HG02852 (cell line): Measurements from ENCODE around the gene POMT1.
"Not testable (repeated sequence)": the region's sequence is repeated elsewhere in the genome, so short reads cannot be mapped to it uniquely, and the experiment has no call there.

Experiments
- ATAC-seq: cut with Tn5 transposase; IDR thresholded peaks from one replicate; pipeline ENCODE4 v1.9.1; 2021; ENCODE audit warnings: mild to moderate bottlenecking, moderate library complexity; ENCODE audit not compliant: unreplicated experiment

The POMT1 gene

DNA sequence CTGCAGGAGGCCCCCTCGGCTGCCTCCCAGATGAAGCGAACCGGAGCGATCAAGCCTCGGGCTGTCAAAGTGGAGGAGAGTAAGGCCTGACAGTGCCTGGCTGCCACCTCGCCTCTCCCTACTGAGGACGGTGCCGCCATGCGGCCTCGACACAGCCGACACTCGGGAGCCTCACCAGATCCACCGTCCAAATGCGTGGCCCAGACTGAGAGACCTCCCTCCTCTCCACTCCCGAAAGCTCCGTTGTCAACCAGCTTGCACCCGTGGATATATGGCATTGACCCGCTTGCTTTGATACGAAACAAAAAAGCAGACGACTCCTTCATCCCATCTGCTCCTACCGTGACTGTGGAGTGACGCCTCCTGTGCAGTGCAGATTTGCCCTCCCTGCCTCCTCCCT is 6.9 kb upstream of the POMT1 start:
- no peak for ATAC-seq

DNA sequence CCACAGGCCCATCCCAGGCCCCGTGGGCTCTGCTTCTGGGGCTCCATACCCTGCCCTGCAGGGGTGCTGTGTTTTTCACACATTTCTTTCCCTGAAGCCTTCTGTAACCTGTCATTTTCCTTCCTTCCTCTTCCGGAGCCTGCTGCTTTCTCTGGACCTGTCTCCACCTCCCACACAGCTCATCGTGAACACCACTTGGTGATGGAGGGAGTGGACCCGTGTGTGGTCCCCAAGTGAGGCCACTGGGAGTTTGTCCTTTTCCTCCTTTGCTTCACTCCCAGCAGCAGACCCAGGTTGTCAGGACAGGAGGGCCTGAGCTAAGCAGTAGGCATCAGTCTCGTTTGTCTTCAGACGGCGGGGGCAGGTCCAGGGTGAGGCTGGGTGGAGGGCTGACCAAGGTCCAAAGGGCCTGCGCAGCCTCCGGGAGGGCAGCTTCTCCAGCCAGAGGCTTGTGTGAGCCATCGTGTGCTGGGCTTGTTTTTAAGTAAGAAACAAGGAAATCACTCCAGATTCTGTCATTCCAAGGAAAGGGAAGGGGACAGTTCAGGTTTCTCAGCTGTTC is 5.8 kb upstream of the POMT1 start:
- ATAC-seq, result no peak

DNA sequence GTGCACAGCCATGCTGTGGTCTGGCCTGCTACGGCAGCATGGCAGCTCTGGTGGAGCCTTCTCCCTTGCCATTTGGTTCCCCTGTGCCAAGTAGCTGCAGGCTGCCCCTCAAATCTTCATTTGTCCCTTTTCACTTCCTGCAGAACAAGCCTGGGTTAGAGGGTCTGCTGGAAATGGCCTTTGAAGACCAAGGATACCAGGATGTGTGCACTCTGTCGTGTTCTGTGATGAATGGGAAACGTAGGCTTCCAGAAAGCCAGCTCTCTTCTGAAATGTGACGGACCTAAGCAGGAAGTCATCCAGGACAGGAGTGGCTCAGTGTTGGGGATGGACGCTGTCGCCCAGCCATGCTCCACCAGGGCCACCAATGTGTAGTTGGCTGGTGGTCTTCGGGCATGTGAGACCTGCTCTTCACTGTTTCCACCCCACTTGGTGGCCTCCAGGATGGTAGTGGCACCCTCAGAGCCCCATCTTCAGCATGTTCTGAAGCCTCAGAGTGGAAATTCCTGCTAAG is 3.4 kb upstream of the POMT1 start:
- ATAC-seq, result no peak

DNA sequence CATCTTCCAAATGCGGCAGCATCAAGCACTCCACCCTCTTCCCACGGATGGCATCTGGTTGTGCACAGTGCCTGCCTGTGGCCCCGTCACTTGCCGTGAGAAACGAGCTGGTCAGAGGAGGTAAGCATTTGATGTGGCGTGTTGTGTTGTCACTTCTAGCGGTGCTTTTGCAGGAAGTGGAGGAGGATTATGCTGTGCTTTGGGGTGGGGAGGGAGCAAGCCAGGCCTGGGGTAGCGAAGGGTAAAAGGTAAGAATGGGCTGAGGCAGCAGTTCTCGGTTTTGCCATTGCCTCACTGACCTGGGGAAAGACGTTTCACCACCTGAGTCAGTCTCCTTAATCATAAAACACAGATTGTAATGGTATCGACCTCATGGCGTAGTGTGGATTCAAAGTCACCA is 2.3 kb upstream of the POMT1 start:
- ATAC-seq, result no peak

DNA sequence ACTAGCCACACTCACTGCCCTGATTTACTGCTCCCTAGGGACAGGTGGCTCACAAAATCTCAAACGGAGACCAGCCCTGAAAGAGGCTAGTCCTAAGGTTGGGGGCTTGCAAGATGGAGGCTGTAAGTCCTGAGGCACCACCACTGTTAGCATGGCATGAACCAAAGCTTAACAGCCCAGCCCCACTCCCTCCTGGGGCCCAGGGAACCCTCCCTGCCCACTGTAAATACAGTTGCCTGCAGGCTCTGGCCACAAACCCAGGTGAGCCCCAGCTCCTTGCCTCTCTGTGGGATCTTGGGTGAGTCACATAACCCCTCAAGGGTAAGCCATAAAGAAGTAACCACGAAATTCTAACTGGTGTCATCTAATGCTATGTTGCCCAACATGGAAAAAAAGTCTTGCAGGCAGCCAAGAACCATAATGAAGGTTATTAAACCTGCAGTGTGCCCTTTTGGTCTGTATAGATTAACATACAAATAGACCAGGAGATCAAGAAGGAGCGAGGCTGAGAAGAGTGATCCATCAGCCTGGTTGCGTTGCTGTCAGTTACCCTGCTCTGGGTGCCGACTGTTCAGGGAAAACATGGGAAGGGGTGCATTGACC is 1.7 kb upstream of the POMT1 start:
- ATAC-seq, result no peak

GRCh38 chr9:131503626-131504465 is 1.1 kb downstream of the POMT1 start:
- ATAC-seq, result no peak

DNA sequence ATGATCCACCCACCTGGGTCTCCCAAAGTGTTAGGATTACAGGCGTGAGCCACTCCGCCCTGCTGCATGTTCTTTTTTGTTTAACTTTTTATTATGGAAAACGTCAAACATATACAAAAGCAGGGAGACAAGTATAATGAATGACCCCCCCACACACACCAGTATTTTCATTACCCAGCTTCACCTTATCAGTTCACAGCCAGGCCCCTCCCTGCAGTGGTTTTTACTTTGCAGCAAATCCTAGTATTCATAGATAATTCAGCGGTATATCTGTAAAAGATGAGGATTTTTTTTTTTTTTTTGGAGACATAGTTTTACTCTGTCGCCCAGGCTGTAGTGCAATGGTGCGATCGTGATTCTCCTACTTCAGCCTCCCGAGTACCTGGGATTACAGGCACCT is 2.3 kb downstream of the POMT1 start:
- ATAC-seq, result no peak

GRCh38 chr9:131511416-131511815 is 8.7 kb downstream of the POMT1 start:
- no peak for ATAC-seq

DNA sequence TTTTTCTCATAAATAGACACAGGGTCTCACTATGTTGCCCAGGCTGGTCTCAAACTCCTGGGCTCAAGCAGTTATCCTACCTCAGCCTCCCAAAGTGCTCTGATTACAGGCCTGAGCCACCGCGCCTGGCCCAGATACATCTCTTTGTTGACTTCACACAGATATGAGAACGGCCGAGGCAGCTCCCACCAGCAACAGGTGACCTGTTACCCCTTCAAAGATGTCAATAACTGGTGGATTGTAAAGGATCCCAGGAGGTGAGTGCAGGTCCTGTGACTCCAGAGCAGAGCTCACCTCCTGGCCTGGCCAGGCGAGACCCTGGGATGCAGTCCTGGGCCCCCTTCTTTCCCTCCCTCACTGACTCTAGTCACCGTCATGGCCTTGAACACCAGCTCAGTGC is 9.2 kb downstream of the POMT1 start:
- ATAC-seq, result no peak

DNA sequence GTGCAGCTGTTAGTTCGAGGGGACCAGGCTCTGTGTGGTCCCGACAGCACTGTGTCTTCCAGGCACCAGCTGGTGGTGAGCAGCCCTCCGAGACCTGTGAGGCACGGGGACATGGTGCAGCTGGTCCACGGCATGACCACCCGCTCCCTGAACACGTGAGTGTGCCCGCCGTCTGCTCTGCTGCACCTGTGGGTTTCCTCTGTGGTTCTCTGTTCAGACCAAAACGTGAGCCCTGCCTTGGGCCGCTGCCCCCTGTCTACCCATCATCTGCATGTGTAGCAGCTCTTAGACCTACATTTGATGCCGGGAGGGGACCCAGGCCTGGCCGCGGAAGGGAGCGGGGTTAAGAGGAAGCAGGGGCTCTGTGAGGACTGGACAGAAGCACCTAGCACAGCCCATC is 10.5 kb downstream of the POMT1 start:
- ATAC-seq, result no peak

DNA sequence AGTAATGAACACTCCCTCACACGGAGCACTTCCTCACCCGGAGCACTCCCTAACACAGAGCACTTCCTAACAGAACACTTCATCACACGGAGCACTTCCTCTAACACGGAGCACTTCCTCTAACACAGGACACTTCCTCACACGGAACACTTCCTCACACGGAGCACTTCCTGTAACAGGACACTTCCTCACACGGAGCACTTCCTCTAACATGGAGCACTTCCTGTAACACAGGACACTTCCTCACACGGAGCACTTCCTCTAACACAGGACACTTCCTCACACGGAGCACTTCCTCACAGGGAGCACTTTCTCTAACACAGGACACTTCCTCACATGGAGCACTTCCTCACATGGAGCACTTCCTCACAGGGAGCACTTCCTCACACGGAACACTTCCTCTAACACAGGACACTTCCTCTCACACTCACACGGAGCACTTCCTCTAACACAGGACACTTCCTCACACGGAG is 12.9 kb downstream of the POMT1 start:
- not testable (repeated sequence) for ATAC-seq

DNA sequence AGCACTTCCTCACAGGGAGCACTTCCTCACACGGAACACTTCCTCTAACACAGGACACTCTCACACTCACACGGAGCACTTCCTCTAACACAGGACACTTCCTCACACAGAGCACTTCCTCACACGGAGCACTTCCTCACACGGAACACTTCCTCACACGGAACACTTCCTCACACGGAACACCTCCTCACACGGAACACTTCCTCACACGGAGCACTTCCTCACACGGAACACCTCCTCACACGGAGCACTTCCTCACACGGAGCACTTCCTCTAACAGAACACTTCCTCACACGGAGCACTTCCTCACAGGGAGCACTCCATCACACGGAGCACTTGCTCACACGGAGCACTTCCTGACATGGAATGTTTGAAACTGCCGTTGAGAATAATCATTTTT is 13.4 kb downstream of the POMT1 start:
- ATAC-seq, result no peak

- no peak for ATAC-seq
Measured at GRCh38 chr9:131516930-131517329, 14.2 kb downstream of the POMT1 start.

DNA sequence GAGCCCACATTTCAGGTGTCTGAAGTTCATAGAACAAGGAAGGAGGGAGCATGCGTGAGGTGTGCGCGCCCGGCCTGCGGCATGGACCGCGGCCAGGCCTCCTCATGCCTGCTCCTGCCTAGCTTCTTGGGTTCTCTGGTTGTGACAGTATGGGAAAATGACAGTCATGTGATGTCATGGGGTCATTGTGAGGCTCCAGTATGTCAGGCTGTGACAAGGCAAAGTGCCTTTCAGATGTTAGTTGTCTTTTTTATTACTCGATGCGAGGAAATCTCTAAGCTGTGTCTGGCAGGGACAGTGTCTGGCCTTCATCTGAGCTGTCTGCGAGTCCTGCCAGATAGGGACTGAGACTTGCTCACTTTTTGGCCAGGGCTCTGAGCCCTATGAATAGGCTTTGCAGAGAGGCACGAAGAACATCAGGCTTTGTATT is 15.1 kb downstream of the POMT1 start:
- ATAC-seq, result no peak

DNA sequence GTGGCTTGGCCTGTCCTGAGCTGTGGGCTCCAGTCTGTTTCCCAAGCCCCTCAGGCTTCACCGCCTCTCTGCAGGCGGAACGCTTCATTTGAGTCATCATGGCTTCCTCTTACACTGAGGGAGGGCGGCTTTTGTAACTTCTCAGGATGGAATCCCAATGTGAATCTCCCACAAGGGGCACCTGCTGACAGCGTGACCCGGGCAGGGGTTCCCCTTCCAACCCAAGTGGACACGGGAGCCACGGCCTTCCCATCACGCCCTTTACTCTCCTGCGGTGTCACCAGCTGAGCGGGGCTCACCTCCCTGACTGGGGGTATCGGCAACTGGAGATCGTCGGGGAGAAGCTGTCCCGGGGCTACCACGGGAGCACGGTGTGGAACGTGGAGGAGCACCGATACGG is 15.8 kb downstream of the POMT1 start:
- ATAC-seq, result no peak

DNA sequence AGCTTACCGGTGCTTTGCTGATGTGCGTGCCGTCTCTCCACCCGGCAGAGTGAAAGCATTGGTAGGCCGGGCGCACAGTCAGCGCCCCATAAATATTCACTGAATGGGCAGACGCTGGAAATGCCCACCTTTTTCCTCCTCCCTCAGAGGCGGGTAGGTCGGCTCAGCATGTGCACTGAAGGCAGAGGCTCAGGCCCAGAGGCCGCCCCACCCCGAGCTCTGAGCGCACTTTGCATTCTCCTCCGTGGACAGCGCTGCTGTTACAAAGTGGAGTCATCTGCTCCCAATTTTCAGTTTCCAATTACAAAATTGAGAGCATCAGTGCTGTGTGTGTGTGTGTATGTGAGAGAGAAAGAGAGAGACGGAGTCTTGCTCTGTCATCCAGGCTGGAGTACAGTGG is 17.8 kb downstream of the POMT1 start:
- ATAC-seq, result no peak

DNA sequence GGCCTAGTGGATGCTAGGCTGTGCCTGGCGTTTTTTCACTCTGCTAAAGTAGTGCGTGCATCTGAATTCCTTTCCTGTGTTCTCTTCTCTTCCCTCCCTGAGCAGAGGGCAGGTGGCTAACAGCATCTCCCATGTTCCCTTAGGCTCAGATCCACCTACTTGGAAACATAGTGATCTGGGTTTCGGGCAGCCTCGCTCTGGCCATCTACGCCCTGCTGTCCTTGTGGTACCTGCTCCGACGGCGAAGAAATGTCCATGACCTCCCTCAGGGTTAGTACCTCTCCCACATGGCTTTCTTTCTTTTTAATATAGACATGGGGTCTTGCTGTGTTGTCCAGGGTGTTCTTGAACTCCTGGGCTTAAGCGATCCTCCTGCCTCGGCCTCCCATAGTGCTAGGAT is 18.5 kb downstream of the POMT1 start:
- no peak for ATAC-seq

GRCh38 chr9:131521822-131522221 is 19.1 kb downstream of the POMT1 start:
- ATAC-seq, result no peak

- ATAC-seq, result no peak
Measured at GRCh38 chr9:131522257-131523085, 19.8 kb downstream of the POMT1 start.

- ATAC-seq, result no peak
Measured at GRCh38 chr9:131523086-131523388, 20.3 kb downstream of the POMT1 start.
